Myocyte (in vitro differentiated cells): ENCODE measurements around the gene FXYD1. TPM values are rescaled to one million over a fixed set of nuclear protein-coding genes. Genes with fewer than 3 reads are reported as not detected.

Experiments used
- DNase-seq: peaks from one replicate; pipeline ENCODE4 v3.0.0-alpha.2; 2012; ENCODE audit warnings: low read depth
- total RNA-seq: library from RNA; depleted of rRNA; stranded (reverse); fragments of >200 nt; gene quantifications from 2 replicates; pipeline ENCODE4 v1.2.3, GENCODE V29; 2014

The FXYD1 gene
- total RNA-seq, 1 donor from 2014 or later, result 36.6 TPM

DNA sequence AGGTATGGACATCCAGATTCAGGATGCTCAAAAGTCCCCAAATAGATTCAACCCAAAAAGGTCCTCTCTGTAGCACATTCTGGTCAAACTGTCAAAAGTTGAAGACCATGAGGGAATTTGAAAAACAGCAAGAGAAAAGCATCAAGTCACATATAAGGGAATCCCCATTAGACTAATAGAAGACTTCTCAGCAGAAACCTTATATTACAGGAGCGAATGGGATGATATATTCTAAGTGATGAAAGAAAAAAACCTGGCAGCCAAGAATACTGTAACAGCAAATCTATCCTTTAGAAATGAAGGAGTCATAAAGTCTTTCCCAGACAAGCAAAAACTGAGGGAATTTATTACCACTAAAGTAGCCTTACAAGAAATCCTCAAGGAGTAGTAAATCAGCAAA, 45.6 kb downstream of the FXYD1 start:
- DNase-seq, result no peak

DNA sequence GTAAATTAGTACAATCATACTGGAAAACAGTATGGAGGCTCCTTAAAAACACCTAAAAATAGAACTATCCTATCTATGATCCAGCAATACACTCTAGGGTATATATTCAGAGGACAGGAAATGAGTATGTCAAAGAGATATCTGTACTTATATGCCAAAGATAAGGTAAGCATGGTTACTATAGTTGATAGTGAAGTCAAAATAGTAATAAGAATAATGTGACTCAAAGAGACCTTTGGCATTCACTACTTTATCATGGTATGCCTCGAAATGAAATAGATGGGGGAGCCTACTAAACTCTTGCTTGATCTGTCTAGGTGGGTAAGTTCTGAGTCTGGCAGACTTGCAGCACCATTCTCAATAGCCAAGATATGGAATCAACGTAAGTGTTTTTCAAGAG, 46.3 kb downstream of the FXYD1 start:
- DNase-seq, result no peak

Other genes starting within 250 kb of the FXYD1 start
- 3.9 and 4.7 TPM in 2 replicates for gene ZNF30, start 211.9 kb upstream of the FXYD1 start, total RNA-seq
- 0.96 and 1.2 TPM in 2 replicates for gene ZNF792, start 174.6 kb upstream of the FXYD1 start, total RNA-seq
- 19.5 and 23.9 TPM in 2 replicates for gene GRAMD1A, start 138.5 kb upstream of the FXYD1 start, total RNA-seq
- 21.8 and 28.4 TPM in 2 replicates for gene SCN1B, start 108.4 kb upstream of the FXYD1 start, total RNA-seq
- gene HPN, start 97.1 kb upstream of the FXYD1 start, total RNA-seq, result not detected in 2 replicates
- 0.91 TPM in 1 of 2 replicates, not detected in the other for gene FXYD3, start 23.0 kb upstream of the FXYD1 start, total RNA-seq
- gene LGI4, start 3.8 kb upstream of the FXYD1 start, total RNA-seq, result 0.68 and 1.4 TPM in 2 replicates
- gene FXYD7, start 4.4 kb downstream of the FXYD1 start, total RNA-seq, result not detected in 2 replicates
- gene FXYD5, start 15.9 kb downstream of the FXYD1 start, total RNA-seq, result 12.0 and 19.5 TPM in 2 replicates
- not detected in 2 replicates for gene FAM187B, start 89.9 kb downstream of the FXYD1 start, total RNA-seq
- gene LSR, start 110.2 kb downstream of the FXYD1 start, total RNA-seq, result 0.43 and 0.83 TPM in 2 replicates
- 107 TPM in 2 replicates for gene USF2, start 130.1 kb downstream of the FXYD1 start, total RNA-seq
- not detected in 2 replicates for gene HAMP, start 143.7 kb downstream of the FXYD1 start, total RNA-seq
- not detected in 2 replicates for gene MAG, start 153.3 kb downstream of the FXYD1 start, total RNA-seq
- gene CD22, start 190.4 kb downstream of the FXYD1 start, total RNA-seq, result 0.05 TPM in 1 of 2 replicates, not detected in the other
- gene FFAR1, start 209.1 kb downstream of the FXYD1 start, total RNA-seq, result not detected in 2 replicates
- gene FFAR3, start 219.6 kb downstream of the FXYD1 start, total RNA-seq, result not detected in 2 replicates
- gene GPR42, start 232.2 kb downstream of the FXYD1 start, total RNA-seq, result not detected in 2 replicates